ENCODE data around the gene SCN1A.

SCN1A gene

GRCh38 chr2:166158546-166158945 is 30.7 kb upstream of the SCN1A start:
- DNase-seq (ENCODE audit: low spot score) = no peak
- no peak overlapping the region for H3K27ac ChIP-seq
- CTCF ChIA-PET = interaction anchor here (0.7 kb wide), 1 partner anchor 265 kb away, joined by 4 read pairs; no protein-coding TSS in a partner anchor
- no peak for TF ChIP-seq CTCF (conservative IDR thresholded peaks at IDR 0.05; ENCODE audit: low read depth)
- POLR2A ChIA-PET (ENCODE audit: low non-redundant PET) = no interaction called here

- DNase-seq (ENCODE audit: low spot score) = no peak
- no peak for TF ChIP-seq CTCF (conservative IDR thresholded peaks at IDR 0.05; ENCODE audit: low read depth)
- CTCF ChIA-PET = interaction anchor here (1.0 kb wide), 1 partner anchor 46 kb away, joined by 3 read pairs; no protein-coding TSS in a partner anchor
- no peak overlapping the region for H3K27ac ChIP-seq
- POLR2A ChIA-PET (ENCODE audit: low non-redundant PET) = no interaction called here
Observed at GRCh38 chr2:166157578-166157977, 29.8 kb upstream of the SCN1A start.

- ChIA-PET POLR2A (ENCODE audit: low non-redundant PET) (no interaction called here), CTCF (interaction anchor here (1.0 kb wide), 1 partner anchor 46 kb away, joined by 3 read pairs; no protein-coding TSS in a partner anchor)
- no peak overlapping the region for H3K27ac ChIP-seq
- no peak for TF ChIP-seq CTCF (conservative IDR thresholded peaks at IDR 0.05; ENCODE audit: low read depth)
- DNase-seq (ENCODE audit: low spot score) = no peak
Observed at GRCh38 chr2:166156985-166157490, 29.2 kb upstream of the SCN1A start.

GRCh38 chr2:166155589-166155988 is 27.8 kb upstream of the SCN1A start:
- CTCF ChIA-PET = no interaction called here
- POLR2A ChIA-PET (ENCODE audit: low non-redundant PET) = no interaction called here
- TF ChIP-seq CTCF (conservative IDR thresholded peaks at IDR 0.05; ENCODE audit: low read depth) = no peak
- DNase-seq (ENCODE audit: low spot score) = no peak
- no peak overlapping the region for H3K27ac ChIP-seq

- no peak for TF ChIP-seq CTCF (conservative IDR thresholded peaks at IDR 0.05; ENCODE audit: low read depth)
- no peak for DNase-seq (ENCODE audit: low spot score)
- ChIA-PET CTCF (no interaction called here), POLR2A (ENCODE audit: low non-redundant PET) (no interaction called here)
- H3K27ac ChIP-seq = no peak overlapping the region
Observed at GRCh38 chr2:166154685-166155338, 27.0 kb upstream of the SCN1A start.

- DNase-seq (ENCODE audit: low spot score) = no peak
- POLR2A ChIA-PET (ENCODE audit: low non-redundant PET) = no interaction called here
- TF ChIP-seq CTCF (conservative IDR thresholded peaks at IDR 0.05; ENCODE audit: low read depth) = no peak
- H3K27ac ChIP-seq = no peak overlapping the region
- CTCF ChIA-PET = no interaction called here
Observed at GRCh38 chr2:166152064-166152463, 24.2 kb upstream of the SCN1A start.
